ENCODE results near the gene OR1S1. TPM values are rescaled to one million over a fixed set of nuclear protein-coding genes. Genes with fewer than 3 reads are reported as not detected.

The OR1S1 gene
- total RNA-seq, 1 experiment from 2014 or later = not detected

DNA sequence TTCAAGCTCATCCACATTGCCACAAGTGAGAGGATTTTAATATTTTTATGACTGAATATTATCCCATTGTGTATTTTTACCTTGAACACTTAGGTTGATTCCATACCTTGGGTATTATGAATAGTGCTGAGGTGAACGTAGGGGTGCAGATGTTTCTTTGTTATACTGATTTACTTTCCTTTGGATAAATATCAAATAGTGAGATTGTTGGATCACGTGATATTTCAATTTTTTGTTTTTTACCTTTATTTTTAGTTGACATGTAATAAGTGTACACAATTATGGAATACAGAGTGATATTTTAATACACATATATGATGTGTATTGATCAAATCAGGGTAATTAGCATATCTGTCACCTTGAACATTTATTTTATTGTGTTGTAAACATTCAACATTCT lies 47.5 kb downstream of the OR1S1 start:
- Histone ChIP-seq H4K5ac (ENCODE audit: insufficient read length, low read depth, low read length) (no peak overlapping the region), H3K9me3 (ENCODE audit: control insufficient read depth, low read depth, low read length) (no peaks in the 10 kb centered on the region)
- WGBS (ENCODE audit: extremely low coverage, insufficient read length, low lambda C conversion rate) = no CpG with 5 or more reads among the region's 2 CpGs

More for the DNA sequence above, 47.5 kb downstream of the OR1S1 start:
- Histone ChIP-seq H2BK15ac (ENCODE audit: low read depth, low read length) (no peak overlapping the region), H3K9ac (ENCODE audit: extremely low read depth, insufficient read length, low read length) (no peak overlapping the region), H3K79me2 (ENCODE audit: insufficient read depth, low read length) (no peaks in the 10 kb centered on the region), H2BK120ac (ENCODE audit: low read depth, low read length, poor library complexity, severe bottlenecking) (no peak overlapping the region), H2AFZ (ENCODE audit: low read length) (no peak overlapping the region), H3K23me2 (ENCODE audit: insufficient read length, low read depth, low read length, poor library complexity, severe bottlenecking) (no peaks in the 10 kb centered on the region), H3K4me1 (ENCODE audit: insufficient read depth, low read length) (no peaks in the 10 kb centered on the region), H2BK5ac (ENCODE audit: insufficient read length, low read length) (no peak overlapping the region), H3K14ac (ENCODE audit: insufficient read depth, low read length) (no peak overlapping the region), H3K4ac (ENCODE audit: low read depth, low read length) (no peak overlapping the region), H3K27me3 (ENCODE audit: insufficient read depth, low read length) (no peaks in the 10 kb centered on the region), H4K20me1 (ENCODE audit: control insufficient read depth, insufficient read depth, insufficient read length) (no peaks in the 10 kb centered on the region), H2BK20ac (ENCODE audit: low read depth, low read length, poor library complexity, severe bottlenecking) (no peak overlapping the region), H3K4me2 (ENCODE audit: insufficient read depth, insufficient read length, low read length) (no peak overlapping the region), H2AK5ac (ENCODE audit: insufficient read length, low read length) (no peak overlapping the region), H3K27ac (ENCODE audit: insufficient read length, low read depth, low read length) (no peak overlapping the region), H3K79me1 (ENCODE audit: insufficient read depth, low read depth, low read length, poor library complexity, severe bottlenecking) (no peaks in the 10 kb centered on the region), H4K8ac (replicated peaks; ENCODE audit: insufficient read length, low read depth, low read length) (no peak overlapping the region), H3K23ac (ENCODE audit: insufficient read length, low read depth, low read length) (no peak overlapping the region), H3K56ac (ENCODE audit: insufficient read length, low read depth, low read length) (no peak overlapping the region), H3T11ph (ENCODE audit: low read length) (no peak overlapping the region), H2BK12ac (ENCODE audit: insufficient read length, low read depth, low read length) (no peak overlapping the region), H3K18ac (ENCODE audit: insufficient read length, low read depth, low read length) (no peak overlapping the region), H4K91ac (ENCODE audit: insufficient read length, low read depth, low read length) (no peak overlapping the region)
- Mint-ChIP-seq H3K36me3 (ENCODE audit: insufficient read depth in 1 of 3, low read depth in 3 of 3) (peaks cover 0 to 3% (median 0%) of the 10 kb centered on the region in 3 experiments; a peak in 1 of 7 replicates), H3K4me1 (no peaks in the 10 kb centered on the region), H3K4me3 (no peak overlapping the region), H3K9me3 (peaks cover 5 to 35% of the 10 kb centered on the region in 2 experiments; a peak in 4 of 5 replicates), H3K27me3 (ENCODE audit: low read depth) (no peaks in the 10 kb centered on the region; the same call in 1 of the 2 replicates), H3K27ac (no peak overlapping the region)
- TF ChIP-seq CTCF (conservative IDR thresholded peaks at IDR 0.05) = no peak
- DNase-seq = no peak

Other genes starting within 250 kb of the OR1S1 start
- gene OR9Q1, start 188.8 kb upstream of the OR1S1 start, total RNA-seq (2021) = not detected in 2 replicates
- not detected in 2 replicates for gene OR6Q1, start 181.8 kb upstream of the OR1S1 start, total RNA-seq (2021)
- gene OR9I1, start 87.2 kb upstream of the OR1S1 start, total RNA-seq (2021) = not detected in 2 replicates
- not detected in 2 replicates for gene OR9Q2, start 23.6 kb upstream of the OR1S1 start, total RNA-seq (2021)
- not detected in 2 replicates for gene OR1S2, start 8.6 kb upstream of the OR1S1 start, total RNA-seq (2021)
- not detected in 2 replicates for gene OR10Q1, start 16.2 kb downstream of the OR1S1 start, total RNA-seq (2021)
- not detected in 2 replicates for gene OR10W1, start 55.5 kb downstream of the OR1S1 start, total RNA-seq (2021)
- gene OR5B17, start 146.3 kb downstream of the OR1S1 start, total RNA-seq (2021) = not detected in 2 replicates
- not detected in 2 replicates for gene OR5B3, start 194.2 kb downstream of the OR1S1 start, total RNA-seq (2021)
- not detected in 2 replicates for gene OR5B2, start 215.4 kb downstream of the OR1S1 start, total RNA-seq (2021)
- gene OR5B12, start 229.5 kb downstream of the OR1S1 start, total RNA-seq (2021) = not detected in 2 replicates